ENCODE data around the gene AAGAB.

The AAGAB gene

DNA sequence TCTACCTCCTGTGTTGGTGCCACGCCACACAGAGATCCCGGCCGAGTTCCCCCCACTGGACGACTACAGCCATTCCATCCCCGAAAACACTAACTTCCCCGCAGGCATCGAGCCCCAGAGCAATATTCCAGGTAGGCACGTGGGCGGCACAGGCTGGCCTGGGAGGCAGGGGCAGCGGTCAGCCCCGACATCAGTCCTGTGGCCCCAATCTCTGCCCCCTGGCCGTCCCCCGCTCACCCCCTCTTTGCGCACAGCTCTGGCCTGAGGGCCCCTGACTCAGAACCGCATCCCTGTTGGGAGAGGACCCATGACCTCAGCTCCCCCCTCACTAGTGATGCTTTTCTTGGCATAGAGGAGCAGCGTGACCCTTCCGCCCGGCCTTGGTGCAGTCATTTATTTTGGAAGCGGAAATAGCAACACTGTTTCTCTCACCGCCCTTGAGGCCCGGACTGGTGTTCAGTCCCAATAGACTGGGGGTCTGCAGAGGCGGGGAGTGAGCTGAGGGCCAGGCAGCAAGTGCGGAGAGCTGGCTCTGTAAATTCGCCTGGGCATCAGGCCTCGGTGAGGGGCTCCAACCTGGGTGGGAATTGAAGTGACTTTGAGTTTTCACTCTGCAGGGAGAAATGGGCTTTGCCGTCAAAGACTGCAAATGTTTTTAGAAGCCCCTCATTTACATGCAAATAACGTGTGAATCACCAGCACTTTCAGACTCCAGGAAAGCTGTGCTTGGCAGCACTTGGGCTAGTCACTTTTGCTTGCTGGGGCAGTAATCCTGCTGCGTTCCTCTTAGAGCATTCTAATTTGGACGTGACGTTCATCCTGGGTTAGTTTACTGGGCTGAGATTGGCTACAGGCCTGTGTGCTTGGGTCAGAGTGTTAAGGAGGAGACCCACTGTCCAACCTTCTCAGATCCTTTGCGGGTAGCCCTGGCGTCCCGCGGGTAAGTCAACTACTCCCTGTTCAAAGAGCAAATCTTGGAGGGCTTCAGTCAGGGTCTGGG lies 88.9 kb downstream of the AAGAB start:
- H3K4me3 ChIP-seq (ENCODE audit: low read length): no peak overlapping the region
- no peak for DNase-seq (ENCODE audit: low read depth)
- TF ChIP-seq CTCF (conservative IDR thresholded peaks at IDR 0.05; ENCODE audit: low read length): no peak

DNA sequence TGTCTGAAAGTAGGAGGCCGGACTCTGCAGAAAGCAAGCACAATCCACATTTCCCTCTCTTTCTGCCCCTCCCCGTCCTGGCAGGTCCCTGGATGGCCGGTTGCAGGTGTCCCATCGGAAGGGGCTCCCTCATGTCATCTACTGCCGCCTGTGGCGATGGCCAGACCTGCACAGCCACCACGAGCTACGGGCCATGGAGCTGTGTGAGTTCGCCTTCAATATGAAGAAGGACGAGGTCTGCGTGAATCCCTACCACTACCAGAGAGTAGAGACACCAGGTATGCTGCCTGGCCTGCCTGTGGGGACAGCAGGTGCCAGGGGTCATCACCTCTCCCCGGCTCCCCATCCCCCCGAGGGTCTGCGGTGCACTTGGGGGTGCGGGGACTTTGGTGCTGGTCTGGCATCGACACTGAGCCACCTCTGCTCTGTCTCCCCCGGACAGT lies 89.6 kb downstream of the AAGAB start:
- no peak for DNase-seq (ENCODE audit: low read depth)
- no peak overlapping the region for H3K4me3 ChIP-seq (ENCODE audit: low read length)
- no peak for TF ChIP-seq CTCF (conservative IDR thresholded peaks at IDR 0.05; ENCODE audit: low read length)

- no peak for TF ChIP-seq CTCF (conservative IDR thresholded peaks at IDR 0.05; ENCODE audit: low read length)
- H3K4me3 ChIP-seq (ENCODE audit: low read length): no peak overlapping the region
- no peak for DNase-seq (ENCODE audit: low read depth)
These were observed 90.1 kb downstream of the AAGAB start for GRCh38 chr15:67164401-67164791.

DNA sequence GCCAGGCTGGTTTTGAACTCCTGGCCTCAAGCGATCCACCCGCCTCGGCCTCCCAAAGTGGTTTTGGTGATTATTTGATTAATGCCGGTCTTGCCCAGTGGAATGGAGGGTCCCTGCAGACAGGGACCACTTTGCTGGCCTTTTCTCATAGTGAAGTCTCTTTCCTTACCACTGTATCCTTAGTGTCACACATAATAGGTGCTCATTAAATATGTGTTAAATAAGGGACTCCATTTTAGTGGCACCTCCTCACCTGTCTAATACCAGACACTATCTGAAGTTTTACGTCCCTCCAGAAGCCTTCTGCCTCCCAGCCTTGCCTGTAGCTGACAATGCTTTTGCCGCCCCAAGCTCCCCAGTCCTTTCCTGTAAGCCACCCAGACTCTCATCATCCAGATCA lies 91.3 kb downstream of the AAGAB start:
- TF ChIP-seq CTCF (conservative IDR thresholded peaks at IDR 0.05; ENCODE audit: low read length): no peak
- no peak overlapping the region for H3K4me3 ChIP-seq (ENCODE audit: low read length)
- no peak for DNase-seq (ENCODE audit: low read depth)

GRCh38 chr15:67161881-67162280 lies 92.6 kb downstream of the AAGAB start:
- no peak for DNase-seq (ENCODE audit: low read depth)
- no peak for TF ChIP-seq CTCF (conservative IDR thresholded peaks at IDR 0.05; ENCODE audit: low read length)
- H3K4me3 ChIP-seq (ENCODE audit: low read length): no peak overlapping the region

- H3K4me3 ChIP-seq (ENCODE audit: low read length): no peak overlapping the region
- no peak for DNase-seq (ENCODE audit: low read depth)
- no peak for TF ChIP-seq CTCF (conservative IDR thresholded peaks at IDR 0.05; ENCODE audit: low read length)
These were observed 93.0 kb downstream of the AAGAB start for GRCh38 chr15:67161412-67161811.

GRCh38 chr15:67158367-67158766 lies 96.1 kb downstream of the AAGAB start:
- H3K4me3 ChIP-seq (ENCODE audit: low read length): no peak overlapping the region
- DNase-seq (ENCODE audit: low read depth): no peak
- TF ChIP-seq CTCF (conservative IDR thresholded peaks at IDR 0.05; ENCODE audit: low read length): no peak

Data from AG10803 (cell line).